ENCODE measurements around the gene SND1.

SND1 gene

DNA sequence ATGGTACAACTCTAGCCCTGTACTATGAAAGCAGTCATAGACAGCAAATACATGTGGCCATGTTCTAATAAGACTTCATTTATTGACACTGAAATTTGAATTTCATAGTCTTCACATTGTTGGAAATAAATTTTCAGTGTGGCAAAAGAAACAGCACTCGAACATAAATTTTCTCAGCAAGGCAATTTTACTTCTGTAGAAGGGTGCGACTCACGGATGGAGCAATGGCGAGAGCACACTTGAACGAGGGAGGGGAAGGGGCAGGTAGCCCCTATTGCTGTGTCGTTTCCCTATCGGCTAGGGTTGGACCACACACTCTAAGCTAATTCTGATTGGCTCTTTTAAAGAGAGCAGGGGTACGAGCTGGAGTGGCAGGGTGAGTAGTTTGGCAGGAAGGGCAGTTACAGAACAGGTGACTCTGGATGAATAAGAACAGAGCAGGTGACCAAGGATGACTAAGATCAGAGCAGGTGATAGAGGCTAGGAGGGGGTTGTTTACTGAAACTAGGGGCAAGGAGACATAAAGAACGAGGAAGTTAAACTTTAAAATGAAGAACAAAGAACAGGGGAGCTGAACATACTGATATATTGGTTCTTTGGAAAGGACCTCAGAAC, 327.2 kb downstream of the SND1 start:
- no peak for DNase-seq

GRCh38 chr7:127979728-127980126, 327.7 kb downstream of the SND1 start:
- no peak for DNase-seq

GRCh38 chr7:127980901-127981300, 328.9 kb downstream of the SND1 start:
- DNase-seq, result no peak

GRCh38 chr7:127981965-127982364, 330.0 kb downstream of the SND1 start:
- DNase-seq, result no peak

- no peak for DNase-seq
These were observed 331.9 kb downstream of the SND1 start for GRCh38 chr7:127983804-127984332.

DNA sequence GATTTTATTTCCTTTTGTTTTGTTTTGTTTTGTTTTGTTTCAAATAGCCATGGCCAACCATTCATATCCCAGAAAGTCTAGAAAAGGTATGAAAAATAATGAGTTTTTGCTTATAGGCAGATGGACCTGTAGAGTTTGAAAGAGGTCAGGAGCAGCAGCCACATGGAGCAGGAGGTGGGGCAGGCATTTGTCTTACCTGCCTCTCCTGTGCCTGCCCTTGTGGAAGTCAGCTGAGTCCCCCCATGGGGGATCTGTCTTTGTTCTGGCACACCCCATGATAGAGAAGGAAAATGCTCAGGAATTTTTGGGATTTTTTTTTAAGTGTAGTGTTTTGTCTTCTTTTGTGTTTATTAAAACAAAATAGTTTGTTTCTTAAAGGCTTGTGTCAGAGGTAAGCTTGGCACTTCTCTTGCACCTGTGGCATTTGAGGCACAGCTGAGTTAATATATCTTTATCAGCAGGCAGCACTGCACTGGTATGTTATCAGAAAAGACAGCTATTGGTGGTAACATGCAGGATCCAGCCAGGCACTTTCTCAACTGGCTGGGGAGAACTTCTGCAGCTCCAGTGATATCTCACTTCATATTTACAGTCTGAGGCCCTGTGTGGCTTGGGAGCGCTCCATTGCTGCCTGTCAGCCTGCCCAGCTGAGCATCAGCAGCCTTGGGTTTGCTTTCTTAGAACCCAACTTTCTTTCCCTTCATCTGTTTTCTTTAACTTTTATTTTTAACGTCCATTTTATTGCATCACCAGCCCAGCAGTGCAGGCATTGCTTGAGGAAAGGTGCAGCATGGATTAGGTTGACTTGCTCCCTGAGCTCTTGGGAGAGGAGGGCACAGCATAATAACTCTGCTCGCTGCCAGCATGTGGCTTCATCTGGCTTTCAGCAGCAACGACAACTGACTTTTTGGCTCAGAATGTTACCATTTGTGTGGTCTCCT, 334.9 kb downstream of the SND1 start:
- no peak for DNase-seq

DNA sequence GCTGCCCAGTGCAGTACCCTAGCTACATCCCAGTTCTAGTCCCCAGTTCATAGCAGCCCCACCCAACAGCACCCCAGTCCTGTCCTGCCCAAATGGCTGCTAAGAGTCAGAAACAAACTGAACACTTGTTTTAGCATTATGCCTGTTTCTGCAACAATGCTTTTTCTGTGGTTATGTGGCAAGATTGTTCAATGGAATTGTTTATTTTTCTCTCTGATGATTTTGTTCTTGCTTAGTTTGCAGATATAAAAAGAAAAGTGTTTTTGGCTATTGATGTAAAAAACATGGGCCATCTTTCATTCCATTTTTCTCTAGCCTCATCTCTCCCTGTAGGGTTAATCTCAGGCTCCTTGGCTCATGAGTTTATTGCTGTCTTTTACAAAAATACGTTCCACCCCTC, 336.8 kb downstream of the SND1 start:
- DNase-seq, result no peak

- no peak for DNase-seq
These were observed 341.3 kb downstream of the SND1 start for GRCh38 chr7:127993317-127993716.

GRCh38 chr7:127993987-127994386, 342.0 kb downstream of the SND1 start:
- DNase-seq, result no peak

DNA sequence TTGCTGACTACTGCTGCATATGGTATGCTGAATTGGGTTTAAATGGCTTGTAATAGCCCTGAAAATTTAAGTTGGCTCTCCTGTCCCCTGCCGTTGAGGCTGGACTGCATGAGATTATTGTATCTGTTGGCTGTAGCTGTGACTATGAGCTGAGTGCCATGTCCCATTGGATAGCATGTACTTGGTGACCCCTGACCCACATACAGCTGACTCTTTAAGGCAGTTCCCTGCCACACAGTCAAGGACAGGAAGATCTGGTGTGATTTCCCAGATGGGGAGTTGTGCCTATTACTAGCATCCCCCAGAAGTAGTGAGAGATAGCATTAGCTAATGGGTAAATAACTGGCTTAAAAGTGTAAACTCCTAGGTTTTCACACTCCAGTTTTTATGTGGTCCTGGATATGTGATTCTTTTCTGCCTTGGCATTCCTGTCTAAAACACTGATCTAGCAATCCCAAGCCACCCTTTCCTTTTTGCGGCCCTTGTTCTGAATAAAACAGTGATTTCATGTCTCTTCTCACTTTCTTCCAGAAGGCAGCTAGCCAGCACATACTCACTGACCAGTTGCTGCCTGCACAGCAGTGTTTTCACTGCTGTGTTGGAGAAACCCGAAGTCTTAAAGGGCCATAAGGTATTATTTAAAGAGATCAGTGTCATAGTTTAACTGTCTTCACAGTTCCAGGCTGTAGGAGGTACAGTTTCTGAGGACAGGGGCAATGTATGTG, 343.3 kb downstream of the SND1 start:
- DNase-seq, result no peak

GRCh38 chr7:127995881-127996215, 343.9 kb downstream of the SND1 start:
- DNase-seq, result no peak

DNA sequence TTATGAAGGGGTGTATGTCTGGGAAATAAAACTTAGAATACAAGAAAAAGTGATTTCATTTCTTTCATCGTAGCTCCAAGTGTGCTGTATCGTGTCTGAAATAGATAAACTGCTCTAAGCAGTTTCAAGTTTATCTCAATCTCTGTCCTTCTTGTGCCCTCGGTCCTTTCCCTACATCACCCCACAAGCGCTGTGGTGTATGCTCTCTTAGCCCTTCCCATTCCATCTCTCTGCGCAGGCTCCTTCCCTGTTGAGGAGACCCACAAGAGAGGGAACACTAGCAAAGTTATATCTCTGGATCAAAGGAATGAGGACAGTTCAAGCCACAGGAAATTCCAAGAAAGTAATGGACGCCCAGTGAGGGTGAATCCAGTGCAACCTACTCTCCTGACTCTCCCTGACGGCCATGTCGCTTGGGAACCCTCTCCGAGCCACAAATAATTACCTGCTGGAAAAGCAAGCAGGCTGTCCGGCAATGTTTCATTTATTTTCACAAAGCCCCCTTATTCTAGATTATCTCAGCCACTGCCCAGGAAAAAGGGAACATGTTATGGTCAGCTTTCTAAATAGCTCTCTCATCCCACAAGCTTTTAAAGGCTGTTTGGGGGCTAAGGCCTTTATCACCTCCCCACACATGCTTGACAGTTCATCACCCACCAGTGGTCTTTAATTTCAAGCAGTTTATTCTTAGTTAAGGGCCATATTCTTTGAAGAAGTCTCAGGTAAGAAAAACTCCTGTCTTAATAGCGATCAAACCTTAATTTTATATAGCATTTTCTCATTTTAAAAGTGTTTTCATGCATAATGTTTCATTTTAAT, 344.5 kb downstream of the SND1 start:
- no peak for DNase-seq

GRCh38 chr7:127997226-127997922, 345.4 kb downstream of the SND1 start:
- DNase-seq, result no peak

- DNase-seq, result peak; percentile 52 to 64 (median 60)
These were observed 346.7 kb downstream of the SND1 start for GRCh38 chr7:127998671-127999070.

- DNase-seq, result peak; percentile 50 to 62 (median 56)
These were observed 348.1 kb downstream of the SND1 start for GRCh38 chr7:128000048-128000447.

DNA sequence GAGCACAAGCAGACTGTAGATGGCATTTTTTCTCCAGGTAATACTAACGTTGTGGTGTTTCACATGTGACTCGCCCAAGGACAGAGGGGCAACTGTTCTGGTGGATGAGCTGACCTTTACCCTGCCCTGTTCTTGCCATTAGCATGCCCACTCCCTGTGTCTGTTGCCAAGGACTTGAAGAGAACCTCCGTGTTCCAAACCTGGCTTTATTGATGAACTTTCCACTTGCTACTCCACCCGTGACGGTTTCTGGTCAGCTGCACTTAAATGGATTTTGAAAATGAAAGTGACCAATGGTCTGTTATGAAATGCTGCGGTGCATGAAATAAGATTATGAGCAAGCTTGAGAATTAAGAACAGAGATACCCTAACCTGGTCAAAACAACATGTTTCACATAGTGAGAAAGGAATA, 348.9 kb downstream of the SND1 start:
- peak; percentile 42 to 64 (median 57) for DNase-seq

DNA sequence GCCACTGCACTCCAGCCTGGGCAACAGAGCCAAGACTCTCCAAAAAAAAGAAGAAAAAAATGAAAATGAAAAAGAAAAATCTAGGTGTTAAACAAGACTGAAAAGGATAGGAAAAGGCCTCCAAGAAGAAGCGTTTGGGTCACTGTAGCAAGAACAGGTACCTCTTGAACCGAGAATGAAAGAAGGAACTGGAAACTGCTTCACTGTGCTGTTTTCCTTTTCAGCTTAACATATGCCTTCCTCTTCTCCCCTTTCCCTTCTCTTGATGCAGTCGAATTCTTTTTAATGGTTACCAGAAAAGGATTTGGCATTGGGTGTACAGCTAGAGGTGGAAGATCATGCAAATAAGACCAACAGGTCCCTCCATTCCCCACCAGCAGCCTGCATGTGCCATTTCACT, 351.2 kb downstream of the SND1 start:
- DNase-seq, result peak; percentile 58 to 83 (median 82)

GRCh38 chr7:128003787-128004186, 351.8 kb downstream of the SND1 start:
- DNase-seq, result peak; percentile 48 to 67 (median 66)

GRCh38 chr7:128004623-128005022, 352.6 kb downstream of the SND1 start:
- DNase-seq, result no peak

- no peak for DNase-seq
These were observed 353.1 kb downstream of the SND1 start for GRCh38 chr7:128005117-128005516.

DNA sequence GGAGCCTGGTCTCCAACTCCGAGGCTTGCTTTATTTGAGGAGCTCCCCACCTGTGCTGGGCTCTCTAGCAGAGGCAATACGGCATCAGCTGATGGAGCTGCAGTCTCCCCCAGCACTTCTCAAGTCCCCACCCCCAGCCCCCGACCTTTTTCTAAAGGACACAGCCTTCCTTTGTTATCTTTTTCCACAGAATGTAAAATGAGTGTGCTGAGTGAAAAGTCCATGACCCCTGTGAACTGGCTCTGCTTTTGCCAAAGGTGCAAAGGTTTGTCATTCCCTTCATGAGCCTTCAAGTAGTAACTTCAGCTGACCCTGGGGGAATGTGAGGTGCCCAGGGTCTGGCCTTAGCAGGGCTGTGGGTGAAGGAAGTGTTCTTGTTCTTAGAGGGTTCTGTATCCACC, 353.8 kb downstream of the SND1 start:
- no peak for DNase-seq

Data from suppressor macrophage treated with lipopolysaccharide for 1 hour (primary cell).